Panc1 (cell line): ENCODE measurements around the gene DDX18. TPM values are rescaled to one million over a fixed set of nuclear protein-coding genes. Genes with fewer than 3 reads are reported as not detected.

Source experiments
- ATAC-seq: fragments of 200-7000 bp; cut with Tn5 transposase; 2 replicates; pipeline ENCODE4 v1.9.1; 2020; ENCODE audit warnings: mild to moderate bottlenecking, moderate library complexity
- BruUV-seq: library from RNA; stranded (reverse); fragments of 400-500 nt; replicated peaks from 2 replicates; lab custom pipeline; 2021; lab: Mats Ljungman, UMichigan
- CTCF ChIA-PET: fragments of 300-600 bp; sonication (Branson Sonifier 250); formaldehyde crosslinking; loops from one replicate; lab custom pipeline; 2022; ENCODE audit warnings: antibody characterized with exemption; lab: Charles Lee
- POLR2A ChIA-PET: fragments of 300-600 bp; sonication (Branson Sonifier 250); formaldehyde crosslinking; loops from one replicate; lab custom pipeline; 2022; ENCODE audit warnings: antibody characterized with exemption; lab: Charles Lee
- DNase-seq: peaks from one replicate; pipeline ENCODE4 v3.0.0-alpha.2; 2010; ENCODE audit warnings: low read depth, low spot score
- H3K27ac ChIP-seq: 2 replicates; pipeline ENCODE4 v1.5.1; 2011; ENCODE audit warnings: mild to moderate bottlenecking, low read length, inconsistent platforms
- H3K27me3 ChIP-seq: fragments of 200-500 bp; sonication (Bioruptor generic); 2 replicates; pipeline ENCODE4 v1.6.0; 2014; ENCODE audit warnings: low read length, inconsistent platforms; ENCODE audit not compliant: control insufficient read depth, insufficient read depth
- H3K36me3 ChIP-seq: fragments of 200-500 bp; sonication (Bioruptor generic); 2 replicates; pipeline ENCODE4 v1.5.1; 2014; ENCODE audit warnings: inconsistent platforms, mild to moderate bottlenecking, low read length, moderate library complexity; ENCODE audit not compliant: control insufficient read depth, insufficient read depth
- H3K4me1 ChIP-seq: 2 replicates; pipeline ENCODE4 v1.5.1; 2011; ENCODE audit warnings: inconsistent platforms, mild to moderate bottlenecking, low read length, moderate library complexity; ENCODE audit not compliant: control insufficient read depth, insufficient read depth
- H3K4me3 ChIP-seq, 2 experiments: 2 replicates each; pipeline ENCODE4 v1.5.1; 2011 to 2012; ENCODE audit warnings: low read depth in 2 of 2, low read length in 2 of 2, mild to moderate bottlenecking in 2 of 2, inconsistent platforms in 1 of 2, moderate library complexity in 1 of 2
- H3K9me3 ChIP-seq: fragments of 200-500 bp; sonication (Bioruptor generic); 2 replicates; pipeline ENCODE4 v1.5.1; 2014; ENCODE audit warnings: low read depth, mild to moderate bottlenecking, inconsistent platforms, low read length, moderate library complexity; ENCODE audit not compliant: control insufficient read depth, insufficient read depth
- CTCF ChIP-seq: fragments of 450-650 bp; IDR thresholded peaks from 2 replicates; pipeline ENCODE4 v1.5.1; 2017; ENCODE audit warnings: mild to moderate bottlenecking
- POLR2AphosphoS5 ChIP-seq: IDR thresholded peaks from 2 replicates; pipeline ENCODE4 v1.6.1; 2012; ENCODE audit warnings: mild to moderate bottlenecking, low read depth, low read length, moderate library complexity
- SIN3A ChIP-seq: IDR thresholded peaks from 2 replicates; pipeline ENCODE4 v1.6.1; 2012; ENCODE audit warnings: low read depth, mild to moderate bottlenecking, low read length, moderate library complexity, borderline replicate concordance; ENCODE audit not compliant: insufficient read depth
- TCF7L2 ChIP-seq: IDR thresholded peaks from 2 replicates; pipeline ENCODE4 v1.6.1; 2011; ENCODE audit warnings: mild to moderate bottlenecking, low read depth, low read length, inconsistent platforms
- in situ Hi-C: cut with HindIII; loops from 2 replicates; pipeline ENCODE4 v1.10.0; 2016; ENCODE audit warnings: low sequenced_read_pairs, low pct_unique_long_range_greater_than_20kb
- intact Hi-C: fragments of 100-400 bp; cut with micrococcal nuclease; formaldehyde crosslinking; loops from one replicate; pipeline ENCODE4 v1.10.0; 2022; ENCODE audit not compliant: unreplicated experiment
- total RNA-seq: library from RNA; stranded (reverse); gene quantifications from one replicate; pipeline ENCODE4 v1.2.1, GENCODE V29; 2021; ENCODE audit not compliant: unreplicated experiment
- TF ChIP-seq, protein P1 (sequence below), 2 experiments: IDR thresholded peaks; 2 replicates each; pipeline ENCODE4 v1.6.1; 2011 to 2012; ENCODE audit warnings: low read depth in 2 of 2, control low read depth in 1 of 2, low read length in 1 of 2, mild to moderate bottlenecking in 1 of 2, moderate library complexity in 1 of 2; ENCODE audit not compliant: insufficient read depth in 1 of 2

The DDX18 gene
- total RNA-seq, 1 experiment from 2014 or later: 82.0 TPM

GRCh38 chr2:117879003-117879402 is 64.5 kb downstream of the DDX18 start:
- H3K27me3 ChIP-seq: no peaks in the 10 kb centered on the region
- TF ChIP-seq CTCF (no peak), SIN3A (no peak), TCF7L2 (no peak), POLR2AphosphoS5 (no peak)
- TF ChIP-seq, protein P1, sequence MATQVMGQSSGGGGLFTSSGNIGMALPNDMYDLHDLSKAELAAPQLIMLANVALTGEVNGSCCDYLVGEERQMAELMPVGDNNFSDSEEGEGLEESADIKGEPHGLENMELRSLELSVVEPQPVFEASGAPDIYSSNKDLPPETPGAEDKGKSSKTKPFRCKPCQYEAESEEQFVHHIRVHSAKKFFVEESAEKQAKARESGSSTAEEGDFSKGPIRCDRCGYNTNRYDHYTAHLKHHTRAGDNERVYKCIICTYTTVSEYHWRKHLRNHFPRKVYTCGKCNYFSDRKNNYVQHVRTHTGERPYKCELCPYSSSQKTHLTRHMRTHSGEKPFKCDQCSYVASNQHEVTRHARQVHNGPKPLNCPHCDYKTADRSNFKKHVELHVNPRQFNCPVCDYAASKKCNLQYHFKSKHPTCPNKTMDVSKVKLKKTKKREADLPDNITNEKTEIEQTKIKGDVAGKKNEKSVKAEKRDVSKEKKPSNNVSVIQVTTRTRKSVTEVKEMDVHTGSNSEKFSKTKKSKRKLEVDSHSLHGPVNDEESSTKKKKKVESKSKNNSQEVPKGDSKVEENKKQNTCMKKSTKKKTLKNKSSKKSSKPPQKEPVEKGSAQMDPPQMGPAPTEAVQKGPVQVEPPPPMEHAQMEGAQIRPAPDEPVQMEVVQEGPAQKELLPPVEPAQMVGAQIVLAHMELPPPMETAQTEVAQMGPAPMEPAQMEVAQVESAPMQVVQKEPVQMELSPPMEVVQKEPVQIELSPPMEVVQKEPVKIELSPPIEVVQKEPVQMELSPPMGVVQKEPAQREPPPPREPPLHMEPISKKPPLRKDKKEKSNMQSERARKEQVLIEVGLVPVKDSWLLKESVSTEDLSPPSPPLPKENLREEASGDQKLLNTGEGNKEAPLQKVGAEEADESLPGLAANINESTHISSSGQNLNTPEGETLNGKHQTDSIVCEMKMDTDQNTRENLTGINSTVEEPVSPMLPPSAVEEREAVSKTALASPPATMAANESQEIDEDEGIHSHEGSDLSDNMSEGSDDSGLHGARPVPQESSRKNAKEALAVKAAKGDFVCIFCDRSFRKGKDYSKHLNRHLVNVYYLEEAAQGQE (IDR thresholded peaks at IDR 0.05; ENCODE audit: insufficient read depth in 1 of 2, low read depth in 2 of 2, low read length in 1 of 2): no peak
- CTCF ChIA-PET: no interaction called here
- intact Hi-C loops: no loop called here
- BruUV-seq: no TSS peak
- no peaks in the 10 kb centered on the region for H3K9me3 ChIP-seq
- no peak overlapping the region for H3K27ac ChIP-seq
- H3K4me1 ChIP-seq: no peaks in the 10 kb centered on the region
- no peak overlapping the region for H3K4me3 ChIP-seq
- DNase-seq: no peak
- ATAC-seq: no peak
- H3K36me3 ChIP-seq: no peaks in the 10 kb centered on the region
- POLR2A ChIA-PET: no interaction called here
- in situ Hi-C loops: no loop called here

Other genes starting within 250 kb of the DDX18 start
- gene CCDC93, start 199.4 kb downstream of the DDX18 start, total RNA-seq: 31.5 TPM